Fibroblast of pulmonary artery (primary cell): ENCODE results near the gene C10orf90.
A peak's percentile ranks its signal among the peaks of the same experiment; 100 is the strongest.

Source experiments
- DNase-seq: peaks from one replicate; pipeline ENCODE4 v3.0.0-alpha.2; 2010; ENCODE audit warnings: low read depth
- H3K4me3 ChIP-seq: replicated peaks from 2 replicates; pipeline ENCODE4 v1.5.1; 2011; ENCODE audit warnings: low read depth, mild to moderate bottlenecking, control low read depth, low read length, moderate library complexity
- TF ChIP-seq, protein P1 (sequence below): IDR thresholded peaks from 2 replicates; pipeline ENCODE4 v1.5.1; 2011; ENCODE audit warnings: mild to moderate bottlenecking, control low read depth, low read length, inconsistent platforms; ENCODE audit errors: missing control alignments

Gene C10orf90

GRCh38 chr10:126665207-126665606, 5.3 kb downstream of the C10orf90 start:
- TF ChIP-seq, protein P1, sequence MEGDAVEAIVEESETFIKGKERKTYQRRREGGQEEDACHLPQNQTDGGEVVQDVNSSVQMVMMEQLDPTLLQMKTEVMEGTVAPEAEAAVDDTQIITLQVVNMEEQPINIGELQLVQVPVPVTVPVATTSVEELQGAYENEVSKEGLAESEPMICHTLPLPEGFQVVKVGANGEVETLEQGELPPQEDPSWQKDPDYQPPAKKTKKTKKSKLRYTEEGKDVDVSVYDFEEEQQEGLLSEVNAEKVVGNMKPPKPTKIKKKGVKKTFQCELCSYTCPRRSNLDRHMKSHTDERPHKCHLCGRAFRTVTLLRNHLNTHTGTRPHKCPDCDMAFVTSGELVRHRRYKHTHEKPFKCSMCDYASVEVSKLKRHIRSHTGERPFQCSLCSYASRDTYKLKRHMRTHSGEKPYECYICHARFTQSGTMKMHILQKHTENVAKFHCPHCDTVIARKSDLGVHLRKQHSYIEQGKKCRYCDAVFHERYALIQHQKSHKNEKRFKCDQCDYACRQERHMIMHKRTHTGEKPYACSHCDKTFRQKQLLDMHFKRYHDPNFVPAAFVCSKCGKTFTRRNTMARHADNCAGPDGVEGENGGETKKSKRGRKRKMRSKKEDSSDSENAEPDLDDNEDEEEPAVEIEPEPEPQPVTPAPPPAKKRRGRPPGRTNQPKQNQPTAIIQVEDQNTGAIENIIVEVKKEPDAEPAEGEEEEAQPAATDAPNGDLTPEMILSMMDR: no peak
- no peak for DNase-seq
- H3K4me3 ChIP-seq: no peak overlapping the region

DNA sequence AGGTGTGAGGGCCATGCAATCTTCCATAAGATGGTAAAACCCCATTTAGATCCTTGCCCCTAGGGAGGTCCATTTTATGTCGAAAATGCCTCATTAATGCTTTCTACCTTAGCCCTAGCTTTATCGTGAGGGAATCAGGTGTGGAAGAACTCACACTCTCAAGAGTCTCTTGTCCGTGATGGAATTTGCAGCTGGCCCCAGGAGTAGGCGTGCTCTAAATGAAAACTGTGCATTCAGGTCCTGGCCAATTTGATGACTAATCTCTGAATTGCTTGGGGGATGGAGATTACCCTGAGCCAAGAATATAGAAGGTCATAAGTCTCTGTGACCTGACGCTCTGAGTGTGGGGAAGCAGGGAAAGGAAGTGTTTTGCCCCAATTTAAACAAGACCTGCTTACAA, 6.6 kb downstream of the C10orf90 start:
- DNase-seq: peak; percentile 34
- H3K4me3 ChIP-seq: no peak overlapping the region
- TF ChIP-seq, protein P1: no peak

GRCh38 chr10:126663328-126663727, 7.2 kb downstream of the C10orf90 start:
- TF ChIP-seq, protein P1: no peak
- peak; percentile 67 for DNase-seq
- H3K4me3 ChIP-seq: no peak overlapping the region

DNA sequence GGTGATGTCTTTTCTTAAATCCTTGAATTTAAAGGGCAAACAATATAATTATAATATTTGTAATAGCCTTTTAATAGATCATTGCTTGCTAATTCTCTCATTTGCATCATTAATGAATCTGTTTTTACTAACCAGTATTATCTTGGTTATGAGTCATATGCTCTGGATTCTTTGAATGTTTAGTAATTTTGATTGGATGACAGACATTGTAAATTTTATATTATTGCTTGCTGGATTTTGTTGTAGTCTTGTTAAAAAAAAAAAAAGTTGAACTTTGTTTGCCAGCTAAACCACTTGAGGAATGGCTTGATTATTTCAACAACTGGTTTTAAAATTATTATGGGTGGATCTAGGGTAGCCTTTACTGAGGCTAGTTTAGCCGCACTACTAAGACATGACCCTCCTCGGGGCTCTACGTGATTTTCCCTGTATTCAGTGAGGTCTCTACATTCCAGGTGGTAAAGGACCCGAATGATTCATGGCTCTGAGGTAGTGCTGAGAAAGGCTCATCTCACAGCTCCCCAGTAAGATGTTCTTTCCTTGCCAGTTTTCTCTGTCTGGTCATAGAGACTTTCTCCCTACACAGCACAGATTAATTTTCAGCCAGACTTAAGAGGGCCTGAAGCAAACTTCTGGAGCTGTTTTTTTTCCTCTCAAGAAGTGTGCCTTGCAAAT, 8.5 kb downstream of the C10orf90 start:
- DNase-seq: no peak
- TF ChIP-seq, protein P1: no peak
- no peak overlapping the region for H3K4me3 ChIP-seq

DNA sequence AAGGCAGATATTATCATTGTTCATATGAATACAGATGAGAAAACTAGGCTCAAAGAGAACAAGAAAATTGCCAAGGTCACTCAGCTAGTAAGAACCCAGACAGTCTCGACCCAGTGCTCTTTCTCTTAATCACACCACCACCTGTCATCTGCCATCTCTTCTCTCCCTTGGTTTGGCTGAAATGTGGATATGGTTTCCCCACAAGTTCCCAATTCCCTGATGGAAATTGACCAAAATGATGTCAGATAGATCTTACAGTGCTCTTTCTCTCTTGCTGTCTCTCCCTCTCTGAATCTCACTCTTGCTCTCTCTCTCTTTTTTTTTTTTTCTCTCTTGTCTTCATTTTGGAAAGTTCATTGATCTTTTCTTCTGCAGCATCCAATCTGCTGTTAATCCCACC, 9.1 kb downstream of the C10orf90 start:
- H3K4me3 ChIP-seq: no peak overlapping the region
- TF ChIP-seq, protein P1: no peak
- DNase-seq: no peak

DNA sequence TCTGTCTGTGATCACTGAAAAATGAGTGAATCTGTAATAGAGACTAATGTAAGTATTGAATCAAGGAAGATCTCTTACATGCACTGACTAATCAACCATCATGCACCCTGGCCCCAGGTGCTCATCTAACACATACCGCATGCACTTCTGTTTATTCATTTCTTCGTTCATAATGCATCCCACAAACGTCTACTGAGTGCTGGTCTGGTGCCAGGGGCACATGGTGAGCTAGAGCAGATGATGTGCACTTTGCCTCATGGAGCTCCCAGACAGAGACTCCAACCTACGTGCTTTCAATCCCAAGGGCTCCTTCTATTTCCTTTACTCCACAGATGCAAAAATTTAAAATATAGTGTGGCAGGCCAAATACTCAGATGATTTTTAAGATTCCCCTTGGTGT, 10.7 kb downstream of the C10orf90 start:
- TF ChIP-seq, protein P1: no peak
- H3K4me3 ChIP-seq: no peak overlapping the region
- DNase-seq: no peak

DNA sequence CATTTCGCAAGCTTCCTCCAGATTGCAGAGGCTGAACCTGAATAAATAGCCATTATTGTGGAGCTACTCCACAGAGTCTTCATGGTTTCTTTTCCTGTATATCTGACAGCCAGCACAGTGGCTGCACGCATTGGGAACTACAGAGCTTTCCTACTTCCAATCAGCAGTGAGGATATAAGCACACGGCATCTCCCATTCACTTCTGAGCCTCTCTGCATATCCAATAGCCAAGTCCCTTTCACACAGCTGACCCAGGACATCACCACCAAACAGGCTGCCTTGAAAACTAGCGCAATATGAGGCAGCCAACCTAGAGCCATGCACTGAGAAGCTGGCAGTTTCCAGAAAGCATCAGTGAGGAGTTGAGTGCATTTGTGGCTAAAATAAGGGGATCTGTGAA, 11.6 kb downstream of the C10orf90 start:
- TF ChIP-seq, protein P1: no peak
- DNase-seq: no peak
- H3K4me3 ChIP-seq: no peak overlapping the region
